Measurements from ENCODE around the gene TGM6. TPM values are rescaled to one million over a fixed set of nuclear protein-coding genes. Genes with fewer than 3 reads are reported as not detected.

Gene TGM6
- total RNA-seq, 1 donor from 2014 or later, result not detected

DNA sequence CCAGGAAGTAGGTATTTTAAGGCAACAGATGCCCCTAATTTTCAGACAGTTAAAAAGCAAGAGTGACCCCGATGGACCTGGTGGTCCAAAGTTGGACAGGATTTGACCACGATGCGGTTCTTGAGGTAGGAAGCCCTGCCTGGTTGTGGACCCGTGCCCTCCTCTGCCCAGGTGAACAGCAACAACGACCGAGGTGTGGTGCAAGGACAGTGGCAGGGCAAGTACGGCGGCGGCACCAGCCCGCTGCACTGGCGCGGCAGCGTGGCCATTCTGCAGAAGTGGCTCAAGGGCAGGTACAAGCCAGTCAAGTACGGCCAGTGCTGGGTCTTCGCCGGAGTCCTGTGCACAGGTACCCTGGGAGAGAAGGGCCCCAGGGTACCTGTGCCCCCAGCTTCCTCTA, 18.7 kb downstream of the TGM6 start:
- no peak overlapping the region for H3K4me3 Mint-ChIP-seq (ENCODE audit: unreplicated experiment)
- no peak for DNase-seq (ENCODE audit: low spot score)
- no peaks in the 10 kb centered on the region for H3K36me3 Mint-ChIP-seq (ENCODE audit: low read depth)
- peaks cover 5% of the 10 kb centered on the region for H3K9me3 Mint-ChIP-seq (ENCODE audit: low read depth)
- H3K27ac Mint-ChIP-seq (ENCODE audit: unreplicated experiment), result no peak overlapping the region
- H3K4me1 Mint-ChIP-seq (ENCODE audit: low read depth), result no peaks in the 10 kb centered on the region
- no peaks in the 10 kb centered on the region for H3K27me3 Mint-ChIP-seq (ENCODE audit: low read depth)
- TF ChIP-seq, protein P1, sequence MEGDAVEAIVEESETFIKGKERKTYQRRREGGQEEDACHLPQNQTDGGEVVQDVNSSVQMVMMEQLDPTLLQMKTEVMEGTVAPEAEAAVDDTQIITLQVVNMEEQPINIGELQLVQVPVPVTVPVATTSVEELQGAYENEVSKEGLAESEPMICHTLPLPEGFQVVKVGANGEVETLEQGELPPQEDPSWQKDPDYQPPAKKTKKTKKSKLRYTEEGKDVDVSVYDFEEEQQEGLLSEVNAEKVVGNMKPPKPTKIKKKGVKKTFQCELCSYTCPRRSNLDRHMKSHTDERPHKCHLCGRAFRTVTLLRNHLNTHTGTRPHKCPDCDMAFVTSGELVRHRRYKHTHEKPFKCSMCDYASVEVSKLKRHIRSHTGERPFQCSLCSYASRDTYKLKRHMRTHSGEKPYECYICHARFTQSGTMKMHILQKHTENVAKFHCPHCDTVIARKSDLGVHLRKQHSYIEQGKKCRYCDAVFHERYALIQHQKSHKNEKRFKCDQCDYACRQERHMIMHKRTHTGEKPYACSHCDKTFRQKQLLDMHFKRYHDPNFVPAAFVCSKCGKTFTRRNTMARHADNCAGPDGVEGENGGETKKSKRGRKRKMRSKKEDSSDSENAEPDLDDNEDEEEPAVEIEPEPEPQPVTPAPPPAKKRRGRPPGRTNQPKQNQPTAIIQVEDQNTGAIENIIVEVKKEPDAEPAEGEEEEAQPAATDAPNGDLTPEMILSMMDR (IDR thresholded peaks at IDR 0.05), result no peak

DNA sequence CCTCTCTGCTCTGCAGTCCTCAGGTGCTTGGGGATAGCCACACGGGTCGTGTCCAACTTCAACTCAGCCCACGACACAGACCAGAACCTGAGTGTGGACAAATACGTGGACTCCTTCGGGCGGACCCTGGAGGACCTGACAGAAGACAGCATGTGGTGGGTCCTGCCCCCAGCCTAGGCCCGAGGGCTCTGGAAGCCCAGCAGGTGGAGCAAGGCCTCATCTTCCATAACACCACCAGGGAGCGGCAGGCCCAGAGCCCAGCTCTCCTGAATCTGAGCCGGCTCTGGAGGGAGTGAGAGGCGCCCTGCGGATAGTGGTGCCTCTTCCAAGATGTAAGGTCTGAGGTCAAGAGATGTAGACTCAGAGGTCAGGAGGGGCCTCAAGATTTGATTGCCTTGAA, 19.6 kb downstream of the TGM6 start:
- no peaks in the 10 kb centered on the region for H3K4me1 Mint-ChIP-seq (ENCODE audit: low read depth)
- no peaks in the 10 kb centered on the region for H3K36me3 Mint-ChIP-seq (ENCODE audit: low read depth)
- H3K27ac Mint-ChIP-seq (ENCODE audit: unreplicated experiment), result no peak overlapping the region
- TF ChIP-seq, protein P1 (IDR thresholded peaks at IDR 0.05), result no peak
- DNase-seq (ENCODE audit: low spot score), result no peak
- peaks cover 10% of the 10 kb centered on the region for H3K9me3 Mint-ChIP-seq (ENCODE audit: low read depth)
- H3K27me3 Mint-ChIP-seq (ENCODE audit: low read depth), result no peaks in the 10 kb centered on the region
- H3K4me3 Mint-ChIP-seq (ENCODE audit: unreplicated experiment), result no peak overlapping the region

- no peaks in the 10 kb centered on the region for H3K4me1 Mint-ChIP-seq (ENCODE audit: low read depth)
- TF ChIP-seq, protein P1 (IDR thresholded peaks at IDR 0.05), result no peak
- DNase-seq (ENCODE audit: low spot score), result no peak
- H3K27ac Mint-ChIP-seq (ENCODE audit: unreplicated experiment), result no peak overlapping the region
- H3K9me3 Mint-ChIP-seq (ENCODE audit: low read depth), result peaks cover 11% of the 10 kb centered on the region
- H3K4me3 Mint-ChIP-seq (ENCODE audit: unreplicated experiment), result no peak overlapping the region
- H3K27me3 Mint-ChIP-seq (ENCODE audit: low read depth), result no peaks in the 10 kb centered on the region
- H3K36me3 Mint-ChIP-seq (ENCODE audit: low read depth), result no peaks in the 10 kb centered on the region
These were observed 20.8 kb downstream of the TGM6 start for GRCh38 chr20:2401527-2401926.

- no peaks in the 10 kb centered on the region for H3K27me3 Mint-ChIP-seq (ENCODE audit: low read depth)
- no peak for DNase-seq (ENCODE audit: low spot score)
- no peak overlapping the region for H3K4me3 Mint-ChIP-seq (ENCODE audit: unreplicated experiment)
- peaks cover 11% of the 10 kb centered on the region for H3K9me3 Mint-ChIP-seq (ENCODE audit: low read depth)
- TF ChIP-seq, protein P1 (IDR thresholded peaks at IDR 0.05), result peak; percentile 61
- H3K4me1 Mint-ChIP-seq (ENCODE audit: low read depth), result no peaks in the 10 kb centered on the region
- H3K27ac Mint-ChIP-seq (ENCODE audit: unreplicated experiment), result no peak overlapping the region
- no peaks in the 10 kb centered on the region for H3K36me3 Mint-ChIP-seq (ENCODE audit: low read depth)
These were observed 21.7 kb downstream of the TGM6 start for GRCh38 chr20:2402271-2402980.

DNA sequence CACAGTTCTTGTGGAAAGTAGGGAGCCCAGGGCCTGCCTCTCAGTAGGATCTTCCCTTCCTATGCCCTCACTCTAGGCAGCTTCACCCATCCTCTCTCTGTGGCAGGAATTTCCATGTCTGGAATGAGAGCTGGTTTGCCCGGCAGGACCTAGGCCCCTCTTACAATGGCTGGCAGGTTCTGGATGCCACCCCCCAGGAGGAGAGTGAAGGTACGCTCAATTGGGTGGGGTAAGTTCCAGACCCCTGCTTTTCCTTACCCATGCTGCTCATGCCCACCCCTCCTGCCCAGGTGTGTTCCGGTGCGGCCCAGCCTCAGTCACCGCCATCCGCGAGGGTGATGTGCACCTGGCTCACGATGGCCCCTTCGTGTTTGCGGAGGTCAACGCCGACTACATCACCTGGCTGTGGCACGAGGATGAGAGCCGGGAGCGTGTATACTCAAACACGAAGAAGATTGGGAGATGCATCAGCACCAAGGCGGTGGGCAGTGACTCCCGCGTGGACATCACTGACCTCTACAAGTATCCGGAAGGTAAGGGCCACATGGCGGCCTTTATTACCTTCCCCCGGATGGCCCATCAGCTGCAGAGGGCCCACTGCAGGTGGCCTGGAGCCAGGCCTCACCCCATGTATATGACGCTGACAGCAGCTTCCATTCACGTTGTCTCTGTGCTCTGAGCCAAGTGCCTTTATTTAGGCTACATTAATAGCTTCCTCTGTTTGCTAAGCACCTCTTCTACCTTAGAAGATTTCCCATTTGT, 22.8 kb downstream of the TGM6 start:
- TF ChIP-seq, protein P1 (IDR thresholded peaks at IDR 0.05), result no peak
- no peak for DNase-seq (ENCODE audit: low spot score)
- Mint-ChIP-seq H3K4me3 (ENCODE audit: unreplicated experiment) (no peak overlapping the region), H3K27me3 (ENCODE audit: low read depth) (no peaks in the 10 kb centered on the region), H3K4me1 (ENCODE audit: low read depth) (no peaks in the 10 kb centered on the region), H3K36me3 (ENCODE audit: low read depth) (no peaks in the 10 kb centered on the region), H3K9me3 (ENCODE audit: low read depth) (peaks cover 8% of the 10 kb centered on the region), H3K27ac (ENCODE audit: unreplicated experiment) (no peak overlapping the region)

Measured in chondrocyte (in vitro differentiated cells).